HCT116 (cell line): ENCODE data around the gene SPSB1. TPM values are rescaled to one million over a fixed set of nuclear protein-coding genes. Genes with fewer than 3 reads are reported as not detected.

Source experiments
- ATAC-seq: fragments of 200-7000 bp; cut with Tn5 transposase; 2 replicates; pipeline ENCODE4 v1.9.1; 2020; ENCODE audit warnings: mild to moderate bottlenecking, moderate library complexity
- BruUV-seq: library from RNA; stranded (reverse); fragments of 400-500 nt; replicated peaks from 2 replicates; lab custom pipeline; 2021; lab: Mats Ljungman, UMichigan
- CTCF ChIA-PET: fragments of 300-600 bp; sonication (Branson Sonifier 250); formaldehyde crosslinking; loops from one replicate; lab custom pipeline; 2021; ENCODE audit warnings: antibody characterized with exemption; lab: Charles Lee
- POLR2A ChIA-PET: fragments of 300-600, 350-600 bp; sonication (Branson Sonifier 250); formaldehyde crosslinking; loops from one replicate; lab custom pipeline; 2021; ENCODE audit warnings: antibody characterized with exemption; lab: Charles Lee
- RAD21 ChIA-PET, 2 experiments: fragments of 300-600 bp; sonication (Branson Sonifier 250); formaldehyde crosslinking; loops; one replicate each; lab custom pipeline; 2023; ENCODE audit warnings: low total read pairs in 2 of 2; ENCODE audit not compliant: uncharacterized antibody in 2 of 2, unreplicated experiment in 2 of 2, low non-redundant PET in 1 of 2; lab: Charles Lee
- DNase-seq: peaks from one replicate; pipeline ENCODE4 v3.0.0-alpha.2; 2010; ENCODE audit warnings: low read depth, low spot score
- H2AFZ ChIP-seq: fragments of 200-600 bp; shearing (Covaris generic), sonication (generic); 2 replicates; pipeline ENCODE4 v1.6.1; 2017; ENCODE audit warnings: low read depth, mixed run types, mixed read lengths, antibody characterized with exemption, low read length; ENCODE audit not compliant: poor library complexity, severe bottlenecking
- H3K27ac ChIP-seq: 2 replicates; pipeline ENCODE4 v1.5.1; 2012; ENCODE audit warnings: low read depth, low read length
- H3K27me3 ChIP-seq: fragments of 200-600 bp; sonication (generic); 2 replicates; pipeline ENCODE4 v1.6.1; 2016; ENCODE audit warnings: mixed run types, low read length, mixed read lengths; ENCODE audit not compliant: insufficient read depth
- H3K36me3 ChIP-seq, 2 experiments: fragments of 200-500 bp in 1 of 2; fragments of 200-600 bp in 1 of 2; sonication (Bioruptor generic) in 1 of 2; sonication (generic) in 1 of 2; 2 replicates each; pipeline versions ENCODE4 v1.5.1 to v1.6.1; 2014 to 2016; ENCODE audit warnings: low read length in 2 of 2, inconsistent platforms in 1 of 2, mixed read lengths in 1 of 2, mixed run types in 1 of 2; ENCODE audit not compliant: insufficient read depth in 2 of 2, control insufficient read depth in 1 of 2
- H3K4me1 ChIP-seq, 2 experiments: fragments of 200-600 bp in 1 of 2; sonication (generic) in 1 of 2; 2 replicates each; pipeline versions ENCODE4 v1.5.1 to v1.6.1; 2012 to 2017; ENCODE audit warnings: low read length in 2 of 2, inconsistent platforms in 1 of 2, mild to moderate bottlenecking in 1 of 2, mixed read lengths in 1 of 2, mixed run types in 1 of 2, moderate library complexity in 1 of 2; ENCODE audit not compliant: insufficient read depth in 2 of 2, control insufficient read depth in 1 of 2
- H3K4me2 ChIP-seq: fragments of 200-600 bp; sonication (generic); 2 replicates; pipeline ENCODE4 v1.6.1; 2017; ENCODE audit warnings: mixed run types, low read length, mixed read lengths
- H3K4me3 ChIP-seq, 2 experiments: fragments of 200-600 bp in 1 of 2; sonication (generic) in 1 of 2; replicated peaks in 1 of 2; 2 replicates each; pipeline ENCODE4 v1.5.1; 2011 to 2016; ENCODE audit warnings: low read length in 2 of 2, control low read depth in 1 of 2, low read depth in 1 of 2, mild to moderate bottlenecking in 1 of 2, mixed read lengths in 1 of 2, mixed run types in 1 of 2
- H3K79me2 ChIP-seq: fragments of 200-600 bp; sonication (generic); 2 replicates; pipeline ENCODE4 v1.6.1; 2017; ENCODE audit warnings: mild to moderate bottlenecking, mixed run types, low read length, moderate library complexity, mixed read lengths; ENCODE audit not compliant: insufficient read depth
- H3K9ac ChIP-seq: fragments of 200-600 bp; sonication (generic); 2 replicates; pipeline ENCODE4 v1.6.1; 2016; ENCODE audit warnings: low read length, mixed read lengths
- H3K9me2 ChIP-seq: fragments of 200-600 bp; sonication (generic), shearing (Covaris generic); 2 replicates; pipeline ENCODE4 v1.6.1; 2017; ENCODE audit warnings: mixed run types, mild to moderate bottlenecking, moderate library complexity; ENCODE audit not compliant: insufficient read depth
- H3K9me3 ChIP-seq, 2 experiments: fragments of 200-500 bp in 1 of 2; fragments of 200-600 bp in 1 of 2; sonication (Bioruptor generic) in 1 of 2; sonication (generic) in 1 of 2; 2 replicates each; pipeline ENCODE4 v1.6.1; 2014 to 2017; ENCODE audit warnings: low read length in 2 of 2, mixed read lengths in 2 of 2, inconsistent platforms in 1 of 2, low read depth in 1 of 2, mild to moderate bottlenecking in 1 of 2, mixed run types in 1 of 2, moderate library complexity in 1 of 2; ENCODE audit not compliant: control insufficient read depth in 1 of 2, insufficient read depth in 1 of 2
- H4K20me1 ChIP-seq: fragments of 200-600 bp; sonication (generic), shearing (Covaris generic); 2 replicates; pipeline ENCODE4 v1.6.1; 2017; ENCODE audit warnings: mixed run types, mild to moderate bottlenecking, moderate library complexity; ENCODE audit not compliant: insufficient read depth
- CBX3 ChIP-seq: IDR thresholded peaks from 2 replicates; pipeline ENCODE4 v1.6.1; 2012; ENCODE audit warnings: low read depth
- CEBPB ChIP-seq: IDR thresholded peaks from 2 replicates; pipeline ENCODE4 v1.6.1; 2012; ENCODE audit warnings: low read depth
- EGR1 ChIP-seq: IDR thresholded peaks from 2 replicates; pipeline ENCODE4 v1.6.1; 2012; ENCODE audit warnings: low read depth
- JUND ChIP-seq: IDR thresholded peaks from 2 replicates; pipeline ENCODE4 v1.6.1; 2012
- TCF7L2 ChIP-seq: IDR thresholded peaks from 2 replicates; pipeline ENCODE4 v1.7.0; 2011; ENCODE audit warnings: borderline replicate concordance, inconsistent platforms; ENCODE audit not compliant: insufficient read depth, insufficient read length; ENCODE audit errors: extremely low read depth
- YY1 ChIP-seq: IDR thresholded peaks from 2 replicates; pipeline ENCODE4 v1.6.1; 2011; ENCODE audit warnings: low read length, low read depth, moderate library complexity, mild to moderate bottlenecking; ENCODE audit not compliant: insufficient replicate concordance; ENCODE audit errors: extremely low read depth
- intact Hi-C: fragments of 100-400 bp; cut with micrococcal nuclease; formaldehyde crosslinking; loops from 2 replicates; pipeline ENCODE4 v1.10.0; 2022
- total RNA-seq: library from RNA; stranded (reverse); gene quantifications from one replicate; pipeline ENCODE4 v1.2.1, GENCODE V29; 2021; ENCODE audit not compliant: unreplicated experiment
- TF ChIP-seq, protein P1 (sequence below), 3 experiments: fragments of 200-600 bp in 1 of 3; sonication (generic) in 1 of 3; IDR thresholded peaks in 2 of 3; conservative IDR thresholded peaks in 1 of 3; 2 replicates each; pipeline ENCODE4 v1.5.1; 2012 to 2017; ENCODE audit warnings: low read depth in 2 of 3, low read length in 2 of 3, antibody characterized with exemption in 1 of 3, borderline replicate concordance in 1 of 3, control low read depth in 1 of 3, mild to moderate bottlenecking in 1 of 3, mixed read lengths in 1 of 3, mixed run types in 1 of 3, moderate library complexity in 1 of 3; ENCODE audit not compliant: insufficient read depth in 1 of 3
- TF ChIP-seq, protein P2 (sequence below): IDR thresholded peaks from 2 replicates; pipeline ENCODE4 v1.6.1; 2011; ENCODE audit warnings: mild to moderate bottlenecking, low read length, moderate library complexity; ENCODE audit not compliant: insufficient replicate concordance; ENCODE audit errors: extremely low read depth

Gene SPSB1
- total RNA-seq, 1 experiment from 2014 or later = 10.8 TPM

DNA sequence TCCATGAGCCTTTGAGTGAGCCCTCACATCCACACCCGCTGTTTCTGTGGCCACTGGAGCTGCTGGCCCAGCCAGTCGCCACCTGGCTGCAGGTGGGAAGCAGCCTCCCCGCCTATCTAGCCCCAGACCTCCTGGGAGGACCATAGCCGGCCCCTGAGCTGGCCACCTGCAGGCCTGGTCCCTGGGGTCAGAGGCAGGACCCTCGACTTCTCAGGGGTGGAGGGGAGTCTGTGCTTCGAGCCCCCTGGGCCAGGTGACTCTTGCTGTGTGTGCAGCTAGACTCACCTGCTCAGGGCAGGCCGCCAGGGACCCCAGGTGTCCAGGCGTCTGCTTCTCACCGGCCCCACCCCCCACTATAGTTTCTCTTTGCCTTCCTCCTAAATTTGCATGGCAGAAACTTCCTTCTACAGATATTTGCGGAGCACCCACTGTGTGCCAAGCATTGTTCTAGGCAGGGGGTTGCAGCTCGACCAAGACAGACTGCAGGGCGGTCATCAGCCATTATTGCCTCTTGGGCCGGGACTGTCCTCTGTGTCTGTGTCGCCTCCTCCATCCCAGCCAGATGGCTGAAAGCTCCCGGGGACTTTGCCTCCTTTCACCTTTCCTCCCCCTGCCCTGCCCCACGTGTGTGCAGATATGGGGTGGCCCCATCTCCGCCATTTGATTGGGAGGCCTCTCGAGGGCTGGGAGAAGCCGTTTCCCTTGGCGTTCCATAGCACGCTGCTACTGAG is 27.3 kb downstream of the SPSB1 start:
- ATAC-seq = no peak
- Histone ChIP-seq H3K9ac (no peak overlapping the region), H4K20me1 (no peaks in the 10 kb centered on the region), H3K36me3 (no peaks in the 10 kb centered on the region), H3K27ac (no peak overlapping the region), H3K27me3 (no peaks in the 10 kb centered on the region), H3K4me1 (peaks cover 14 to 33% of the 10 kb centered on the region in 2 experiments), H3K4me3 (no peak overlapping the region), H3K9me2 (no peaks in the 10 kb centered on the region), H3K4me2 (no peak overlapping the region), H2AFZ (no peak overlapping the region), H3K79me2 (peaks cover 40% of the 10 kb centered on the region; the same call in 1 of the 2 replicates), H3K9me3 (no peaks in the 10 kb centered on the region)
- DNase-seq = no peak
- no TSS peak for BruUV-seq
- POLR2A ChIA-PET = no interaction called here
- CTCF ChIA-PET = no interaction called here
- RAD21 ChIA-PET = no interaction called here
- intact Hi-C loops = no loop called here
- TF ChIP-seq TCF7L2 = no peak
- TF ChIP-seq CBX3 = no peak
- no peak for TF ChIP-seq JUND
- TF ChIP-seq, protein P1, sequence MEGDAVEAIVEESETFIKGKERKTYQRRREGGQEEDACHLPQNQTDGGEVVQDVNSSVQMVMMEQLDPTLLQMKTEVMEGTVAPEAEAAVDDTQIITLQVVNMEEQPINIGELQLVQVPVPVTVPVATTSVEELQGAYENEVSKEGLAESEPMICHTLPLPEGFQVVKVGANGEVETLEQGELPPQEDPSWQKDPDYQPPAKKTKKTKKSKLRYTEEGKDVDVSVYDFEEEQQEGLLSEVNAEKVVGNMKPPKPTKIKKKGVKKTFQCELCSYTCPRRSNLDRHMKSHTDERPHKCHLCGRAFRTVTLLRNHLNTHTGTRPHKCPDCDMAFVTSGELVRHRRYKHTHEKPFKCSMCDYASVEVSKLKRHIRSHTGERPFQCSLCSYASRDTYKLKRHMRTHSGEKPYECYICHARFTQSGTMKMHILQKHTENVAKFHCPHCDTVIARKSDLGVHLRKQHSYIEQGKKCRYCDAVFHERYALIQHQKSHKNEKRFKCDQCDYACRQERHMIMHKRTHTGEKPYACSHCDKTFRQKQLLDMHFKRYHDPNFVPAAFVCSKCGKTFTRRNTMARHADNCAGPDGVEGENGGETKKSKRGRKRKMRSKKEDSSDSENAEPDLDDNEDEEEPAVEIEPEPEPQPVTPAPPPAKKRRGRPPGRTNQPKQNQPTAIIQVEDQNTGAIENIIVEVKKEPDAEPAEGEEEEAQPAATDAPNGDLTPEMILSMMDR (IDR thresholded peaks at IDR 0.05 in 2 of 3, conservative IDR thresholded peaks at IDR 0.05 in 1 of 3; ENCODE audit: borderline replicate concordance in 1 of 3, insufficient read depth in 1 of 3, low read depth in 2 of 3, low read length in 2 of 3) = no peak
- no peak for TF ChIP-seq CEBPB
- TF ChIP-seq, protein P2, sequence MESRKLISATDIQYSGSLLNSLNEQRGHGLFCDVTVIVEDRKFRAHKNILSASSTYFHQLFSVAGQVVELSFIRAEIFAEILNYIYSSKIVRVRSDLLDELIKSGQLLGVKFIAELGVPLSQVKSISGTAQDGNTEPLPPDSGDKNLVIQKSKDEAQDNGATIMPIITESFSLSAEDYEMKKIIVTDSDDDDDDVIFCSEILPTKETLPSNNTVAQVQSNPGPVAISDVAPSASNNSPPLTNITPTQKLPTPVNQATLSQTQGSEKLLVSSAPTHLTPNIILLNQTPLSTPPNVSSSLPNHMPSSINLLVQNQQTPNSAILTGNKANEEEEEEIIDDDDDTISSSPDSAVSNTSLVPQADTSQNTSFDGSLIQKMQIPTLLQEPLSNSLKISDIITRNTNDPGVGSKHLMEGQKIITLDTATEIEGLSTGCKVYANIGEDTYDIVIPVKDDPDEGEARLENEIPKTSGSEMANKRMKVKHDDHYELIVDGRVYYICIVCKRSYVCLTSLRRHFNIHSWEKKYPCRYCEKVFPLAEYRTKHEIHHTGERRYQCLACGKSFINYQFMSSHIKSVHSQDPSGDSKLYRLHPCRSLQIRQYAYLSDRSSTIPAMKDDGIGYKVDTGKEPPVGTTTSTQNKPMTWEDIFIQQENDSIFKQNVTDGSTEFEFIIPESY = no peak
- no peak for TF ChIP-seq YY1
- TF ChIP-seq EGR1 = no peak
